Endothelial cell of hepatic sinusoid (primary cell): Measurements from ENCODE around the gene OR51B6.
"Not testable (repeated sequence)": the region's sequence is repeated elsewhere in the genome, so short reads cannot be mapped to it uniquely, and the experiment has no call there.

Source experiments
- in situ Hi-C: cut with HindIII; loops from 2 replicates; pipeline ENCODE4 v1.10.0; 2017; ENCODE audit warnings: low sequenced_read_pairs

Gene OR51B6

GRCh38 chr11:5363679-5364078 is 12.4 kb downstream of the OR51B6 start:
- in situ Hi-C loops = no loop called here

DNA sequence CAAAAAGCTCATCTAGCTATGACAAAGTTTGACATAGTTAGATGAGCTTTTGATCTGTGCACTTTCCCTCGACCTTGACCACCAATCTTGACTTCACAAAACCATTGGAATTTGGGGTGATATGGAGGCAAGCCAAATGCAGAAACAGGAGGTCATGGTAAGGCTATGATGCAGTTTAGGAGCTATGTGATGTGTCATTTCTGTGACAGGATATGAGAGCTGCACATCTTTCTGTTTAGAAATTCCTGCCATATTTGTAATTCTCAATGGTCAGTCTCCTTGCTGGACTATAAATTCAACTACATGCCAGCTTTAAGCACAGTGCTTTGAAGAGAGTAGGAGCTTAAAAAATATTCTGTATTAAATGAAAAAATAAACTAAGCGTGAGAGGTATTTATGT is 12.9 kb downstream of the OR51B6 start:
- in situ Hi-C loops = no loop called here

DNA sequence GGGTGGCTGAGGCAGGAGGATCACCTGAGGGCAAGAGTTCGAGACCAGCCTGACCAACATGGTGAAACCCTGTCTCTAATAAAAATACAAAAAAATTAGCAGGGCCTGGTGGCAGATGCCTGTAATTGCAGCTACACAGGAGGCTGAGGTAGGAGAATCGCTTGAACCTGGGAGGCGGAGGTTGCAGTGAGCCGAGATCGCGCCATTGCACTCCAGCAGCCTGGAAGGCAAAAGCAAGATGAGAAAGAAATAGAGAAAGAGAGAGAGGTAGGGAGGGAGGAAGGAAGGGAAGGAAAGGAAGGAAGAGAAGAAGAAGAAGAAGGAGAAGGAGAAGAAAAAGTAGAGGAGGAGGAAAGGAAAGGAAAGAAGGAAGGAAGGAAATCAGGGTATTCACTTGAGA is 15.1 kb downstream of the OR51B6 start:
- in situ Hi-C loops = not testable (repeated sequence)

DNA sequence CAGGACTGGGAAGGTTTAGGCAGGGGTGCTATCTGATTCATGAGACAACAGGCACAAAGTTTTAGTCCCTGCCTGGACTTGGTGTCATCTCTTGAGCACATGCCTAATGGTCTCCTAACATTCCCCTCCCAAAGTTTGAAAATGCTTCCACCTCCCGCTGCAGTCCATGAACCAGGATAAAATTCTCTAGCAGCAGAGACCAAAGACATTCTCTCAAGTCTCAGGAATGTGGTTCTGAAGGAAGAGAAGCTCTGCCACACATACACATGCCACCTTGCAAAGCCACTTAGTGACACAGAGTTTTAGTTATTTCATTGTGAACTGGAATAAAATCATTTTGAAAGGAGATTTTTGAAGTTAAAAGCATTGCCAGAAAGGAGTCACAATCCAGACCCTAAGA is 15.5 kb downstream of the OR51B6 start:
- in situ Hi-C loops = no loop called here

DNA sequence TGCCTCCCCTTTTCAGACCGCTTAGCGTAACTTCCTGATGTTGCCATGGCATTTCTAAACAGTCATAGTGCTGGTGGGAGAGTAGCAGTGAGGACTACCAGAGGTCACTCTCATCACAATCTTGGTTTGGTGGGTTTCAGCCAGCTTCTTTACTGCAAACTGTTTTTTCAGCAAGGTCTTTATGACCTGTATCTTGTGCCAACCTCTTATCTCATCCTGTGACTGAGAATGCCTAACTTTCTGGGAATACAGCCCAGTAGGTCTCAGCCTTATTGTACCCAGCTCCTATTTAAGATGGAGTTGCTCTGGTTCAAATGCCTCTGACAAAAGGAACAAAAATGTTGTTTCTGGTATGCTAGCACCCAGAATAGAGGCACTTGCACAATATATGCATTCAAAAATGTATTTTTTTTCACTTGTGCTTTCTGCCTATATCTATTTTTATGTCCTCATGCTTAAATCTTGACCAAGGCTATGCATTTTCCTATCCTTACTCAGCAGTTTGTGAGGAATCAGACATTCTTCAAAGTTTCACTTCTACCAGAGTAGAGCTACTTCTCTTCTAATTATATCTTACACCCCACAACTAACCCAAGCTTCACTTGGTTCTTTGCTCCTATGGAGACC is 16.3 kb downstream of the OR51B6 start:
- in situ Hi-C loops = no loop called here

GRCh38 chr11:5368502-5369043 is 17.3 kb downstream of the OR51B6 start:
- in situ Hi-C loops = no loop called here

DNA sequence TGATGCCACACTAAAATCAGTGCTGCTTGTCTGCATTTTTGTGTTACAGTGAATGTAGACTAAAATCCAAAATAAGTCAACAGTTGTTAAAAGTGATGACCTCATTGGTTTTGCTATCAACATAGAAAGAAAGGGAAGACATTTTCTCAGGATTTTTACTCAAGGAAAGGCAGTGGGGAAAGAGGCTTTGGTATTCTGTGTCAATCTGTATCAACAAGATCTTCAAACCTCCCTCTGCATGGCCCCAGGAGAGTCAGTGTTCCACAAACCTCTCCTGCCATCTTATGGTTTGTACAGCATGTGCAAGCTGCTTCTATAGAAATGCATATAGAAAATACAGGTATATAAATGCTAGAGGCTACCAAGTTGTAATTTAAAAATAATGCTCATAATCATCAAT is 18.5 kb downstream of the OR51B6 start:
- in situ Hi-C loops = no loop called here

- in situ Hi-C loops = no loop called here
These were observed 29.5 kb downstream of the OR51B6 start for GRCh38 chr11:5380740-5381342.

GRCh38 chr11:5383576-5383975 is 32.3 kb downstream of the OR51B6 start, which contains the start of gene OR51M1:
Gene OR51M1 (plus strand): TSS chr11:5383812. CDS start chr11:5389399, 5,587 bp downstream.
- in situ Hi-C loops = no loop called here

GRCh38 chr11:5384335-5384734 is 33.0 kb downstream of the OR51B6 start:
- in situ Hi-C loops = no loop called here

GRCh38 chr11:5390210-5390609 is 38.9 kb downstream of the OR51B6 start:
- in situ Hi-C loops = no loop called here

GRCh38 chr11:5394091-5394490 is 42.8 kb downstream of the OR51B6 start:
- in situ Hi-C loops = no loop called here

DNA sequence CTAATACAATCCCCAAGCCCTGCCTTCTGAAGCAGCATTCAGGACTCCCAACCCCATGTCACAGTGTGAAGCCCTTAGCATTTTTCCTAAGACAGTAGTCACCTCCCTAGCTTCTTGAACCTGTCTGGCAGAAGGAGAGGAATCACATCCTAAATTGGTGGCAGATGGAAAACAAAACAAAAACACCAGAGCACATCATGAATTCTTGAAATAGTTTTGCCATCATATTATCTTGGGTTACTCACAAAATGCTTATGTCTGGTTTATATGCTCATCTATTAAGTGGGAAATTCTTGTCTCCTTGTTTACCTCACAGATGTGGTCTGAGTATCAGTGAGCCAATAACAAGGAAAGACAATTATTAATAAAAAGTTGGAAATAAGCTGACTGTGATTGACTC is 47.6 kb downstream of the OR51B6 start:
- in situ Hi-C loops = no loop called here
